IgD-negative memory B cell (primary cell): ENCODE results near the gene DLL3. TPM values are rescaled to one million over a fixed set of nuclear protein-coding genes. Genes with fewer than 3 reads are reported as not detected.
A peak's percentile ranks its signal among the peaks of the same experiment; 100 is the strongest.

Experiments
- H3K27ac Mint-ChIP-seq, 3 donors: one replicate each; pipeline ENCODE4 v1.8.0; 2020 to 2022; ENCODE audit warnings: mild to moderate bottlenecking in 3 of 3, mixed read lengths in 3 of 3, moderate library complexity in 1 of 3
- H3K27me3 Mint-ChIP-seq: one replicate; pipeline ENCODE4 v1.8.0; 2021; ENCODE audit warnings: mixed read lengths
- H3K36me3 Mint-ChIP-seq: one replicate; pipeline ENCODE4 v1.8.0; 2020; ENCODE audit warnings: mild to moderate bottlenecking, mixed read lengths
- H3K4me1 Mint-ChIP-seq, 3 donors: one replicate each; pipeline ENCODE4 v1.8.0; 2020 to 2022; ENCODE audit warnings: mixed read lengths in 3 of 3, mild to moderate bottlenecking in 1 of 3
- H3K4me3 Mint-ChIP-seq, 4 donors: one replicate each; pipeline ENCODE4 v1.8.0; 2020 to 2022; ENCODE audit warnings: mild to moderate bottlenecking in 4 of 4, mixed read lengths in 4 of 4, moderate library complexity in 3 of 4
- H3K9me3 Mint-ChIP-seq, 3 donors: one replicate each; pipeline ENCODE4 v1.8.0; 2020 to 2021; ENCODE audit warnings: mixed read lengths in 3 of 3, mild to moderate bottlenecking in 1 of 3
- polyA plus RNA-seq: library from polyadenylated mRNA; unstranded; fragments of 300-500 nt; fragmentation: Illumina TruSeq; gene quantifications from one replicate; pipeline ENCODE4 v1.2.3, GENCODE V29; 2021

DLL3 gene
- polyA plus RNA-seq, 1 donor from 2014 or later: 1.5 TPM

GRCh38 chr19:39499932-39500331 is 1.2 kb downstream of the DLL3 start:
- no peaks in the 10 kb centered on the region for H3K9me3 Mint-ChIP-seq
- H3K27ac Mint-ChIP-seq: peak overlapping the region in 1 of 3 donors; percentile 6
- peaks cover 42% of the 10 kb centered on the region for H3K27me3 Mint-ChIP-seq
- no peaks in the 10 kb centered on the region for H3K36me3 Mint-ChIP-seq
- H3K4me1 Mint-ChIP-seq: peaks cover 11 to 16% (median 12%) of the 10 kb centered on the region in 3 donors
- H3K4me3 Mint-ChIP-seq: peak overlapping the region; percentile 71 to 85 (median 82)

GRCh38 chr19:39500543-39500942 is 1.8 kb downstream of the DLL3 start:
- Mint-ChIP-seq H3K9me3 (no peaks in the 10 kb centered on the region), H3K27me3 (peaks cover 43% of the 10 kb centered on the region), H3K4me3 (peak overlapping the region in 2 of 4 donors; percentile 30 to 77), H3K4me1 (peaks cover 11 to 16% (median 14%) of the 10 kb centered on the region in 3 donors), H3K36me3 (no peaks in the 10 kb centered on the region), H3K27ac (no peak overlapping the region)

- Mint-ChIP-seq H3K27ac (no peak overlapping the region), H3K4me3 (peak overlapping the region in 1 of 4 donors; percentile 17), H3K27me3 (peaks cover 43% of the 10 kb centered on the region), H3K4me1 (peaks cover 11 to 16% (median 16%) of the 10 kb centered on the region in 3 donors), H3K36me3 (no peaks in the 10 kb centered on the region), H3K9me3 (no peaks in the 10 kb centered on the region)
These were observed 2.6 kb downstream of the DLL3 start for GRCh38 chr19:39501340-39501739.

GRCh38 chr19:39502640-39503417 is 4.1 kb downstream of the DLL3 start:
- H3K4me3 Mint-ChIP-seq: peak overlapping the region in 1 of 4 donors; percentile 60
- peak overlapping the region in 1 of 3 donors; percentile 90 for H3K27ac Mint-ChIP-seq
- H3K36me3 Mint-ChIP-seq: no peaks in the 10 kb centered on the region
- H3K9me3 Mint-ChIP-seq: no peaks in the 10 kb centered on the region
- peaks cover 49% of the 10 kb centered on the region for H3K27me3 Mint-ChIP-seq
- H3K4me1 Mint-ChIP-seq: peaks cover 14 to 23% (median 21%) of the 10 kb centered on the region in 3 donors

GRCh38 chr19:39506598-39506943 is 7.8 kb downstream of the DLL3 start:
- Mint-ChIP-seq H3K27me3 (peaks cover 26% of the 10 kb centered on the region), H3K9me3 (no peaks in the 10 kb centered on the region), H3K36me3 (peaks cover 2% of the 10 kb centered on the region), H3K4me1 (peaks cover 5 to 14% (median 12%) of the 10 kb centered on the region in 3 donors), H3K4me3 (peak overlapping the region; percentile 48 to 87 (median 72)), H3K27ac (peak overlapping the region in 1 of 3 donors; percentile 86)

GRCh38 chr19:39506944-39507714 is 8.4 kb downstream of the DLL3 start:
- Mint-ChIP-seq H3K27ac (peak overlapping the region in 2 of 3 donors; percentile 73 to 86), H3K36me3 (peaks cover 2% of the 10 kb centered on the region), H3K9me3 (no peaks in the 10 kb centered on the region), H3K27me3 (peaks cover 25% of the 10 kb centered on the region), H3K4me1 (peaks cover 5 to 14% (median 12%) of the 10 kb centered on the region in 3 donors), H3K4me3 (peak overlapping the region; percentile 85 to 92 (median 89))

GRCh38 chr19:39507715-39508364 is 9.1 kb downstream of the DLL3 start:
- Mint-ChIP-seq H3K9me3 (no peaks in the 10 kb centered on the region), H3K36me3 (peaks cover 2% of the 10 kb centered on the region), H3K4me1 (peaks cover 5 to 14% (median 12%) of the 10 kb centered on the region in 3 donors), H3K27ac (peak overlapping the region in 1 of 3 donors; percentile 73), H3K4me3 (peak overlapping the region; percentile 85 to 92 (median 89)), H3K27me3 (peaks cover 28% of the 10 kb centered on the region)

- Mint-ChIP-seq H3K4me3 (peak overlapping the region in 2 of 4 donors; percentile 86 to 92), H3K27me3 (peaks cover 23% of the 10 kb centered on the region), H3K4me1 (peaks cover 5 to 12% (median 12%) of the 10 kb centered on the region in 3 donors), H3K9me3 (no peaks in the 10 kb centered on the region), H3K36me3 (peaks cover 2% of the 10 kb centered on the region), H3K27ac (no peak overlapping the region)
These were observed 9.9 kb downstream of the DLL3 start for GRCh38 chr19:39508629-39509028.

GRCh38 chr19:39509233-39509632 is 10.5 kb downstream of the DLL3 start:
- Mint-ChIP-seq H3K36me3 (peaks cover 2% of the 10 kb centered on the region), H3K4me1 (peaks cover 5 to 12% (median 12%) of the 10 kb centered on the region in 3 donors), H3K4me3 (peak overlapping the region in 1 of 4 donors; percentile 57), H3K27me3 (peaks cover 20% of the 10 kb centered on the region), H3K9me3 (no peaks in the 10 kb centered on the region), H3K27ac (no peak overlapping the region)

GRCh38 chr19:39512988-39513387 is 14.2 kb downstream of the DLL3 start:
- peaks cover 30% of the 10 kb centered on the region for H3K27me3 Mint-ChIP-seq
- H3K9me3 Mint-ChIP-seq: no peaks in the 10 kb centered on the region
- peaks cover 5 to 12% (median 9%) of the 10 kb centered on the region in 3 donors for H3K4me1 Mint-ChIP-seq
- no peak overlapping the region for H3K27ac Mint-ChIP-seq
- H3K4me3 Mint-ChIP-seq: no peak overlapping the region
- peaks cover 2% of the 10 kb centered on the region for H3K36me3 Mint-ChIP-seq

- Mint-ChIP-seq H3K27me3 (peaks cover 32% of the 10 kb centered on the region), H3K36me3 (peaks cover 4% of the 10 kb centered on the region), H3K4me3 (peak within 1 kb of the TSS; percentile 19 to 83 (median 74)), H3K9me3 (no peaks in the 10 kb centered on the region), H3K4me1 (peaks cover 6 to 9% (median 7%) of the 10 kb centered on the region in 3 donors), H3K27ac (no peak within 1 kb of the TSS)
These were observed 16.2 kb downstream of the DLL3 start, which contains the start of gene SELENOV for GRCh38 chr19:39514840-39515550. SELENOV (plus strand) TSS chr19:39515139; CDS start chr19:39515213, 74 bp downstream.

GRCh38 chr19:39515551-39516191 is 16.9 kb downstream of the DLL3 start:
- Mint-ChIP-seq H3K27me3 (peaks cover 32% of the 10 kb centered on the region), H3K4me1 (peaks cover 6 to 9% (median 7%) of the 10 kb centered on the region in 3 donors), H3K36me3 (peaks cover 2% of the 10 kb centered on the region), H3K4me3 (peak overlapping the region; percentile 14 to 91 (median 48)), H3K27ac (no peak overlapping the region), H3K9me3 (no peaks in the 10 kb centered on the region)

GRCh38 chr19:39516270-39516669 is 17.5 kb downstream of the DLL3 start:
- Mint-ChIP-seq H3K36me3 (peaks cover 2% of the 10 kb centered on the region), H3K4me1 (peaks cover 6 to 9% (median 7%) of the 10 kb centered on the region in 3 donors), H3K4me3 (peak overlapping the region in 3 of 4 donors; percentile 14 to 91 (median 73)), H3K9me3 (no peaks in the 10 kb centered on the region), H3K27ac (no peak overlapping the region), H3K27me3 (peaks cover 32% of the 10 kb centered on the region)

GRCh38 chr19:39517432-39517831 is 18.7 kb downstream of the DLL3 start:
- H3K27me3 Mint-ChIP-seq: peaks cover 27% of the 10 kb centered on the region
- H3K27ac Mint-ChIP-seq: no peak overlapping the region
- peak overlapping the region in 2 of 4 donors; percentile 34 to 46 for H3K4me3 Mint-ChIP-seq

More at GRCh38 chr19:39517432-39517831, 18.7 kb downstream of the DLL3 start:
- H3K36me3 Mint-ChIP-seq: peaks cover 2% of the 10 kb centered on the region
- no peaks in the 10 kb centered on the region for H3K9me3 Mint-ChIP-seq
- peaks cover 6 to 9% (median 7%) of the 10 kb centered on the region in 3 donors for H3K4me1 Mint-ChIP-seq
